ENCODE data around the gene TRPV2.

Gene TRPV2

GRCh38 chr17:16453493-16453851, 38.1 kb downstream of the TRPV2 start:
- in situ Hi-C loops (cut with HindIII; ENCODE audit: low sequenced_read_pairs), result loop anchor here (5.0 kb wide), 1 partner anchor 69 kb away; no protein-coding TSS in a partner anchor

GRCh38 chr17:16455997-16456741, 40.8 kb downstream of the TRPV2 start:
- in situ Hi-C loops (cut with HindIII; ENCODE audit: low sequenced_read_pairs), result no loop called here

- in situ Hi-C loops (cut with HindIII; ENCODE audit: low sequenced_read_pairs), result no loop called here
Measured at GRCh38 chr17:16456742-16457316, 41.5 kb downstream of the TRPV2 start.

- in situ Hi-C loops (cut with HindIII; ENCODE audit: low sequenced_read_pairs), result no loop called here
Measured at GRCh38 chr17:16459271-16459670, 43.9 kb downstream of the TRPV2 start.

GRCh38 chr17:16459855-16460550, 44.6 kb downstream of the TRPV2 start:
- in situ Hi-C loops (cut with HindIII; ENCODE audit: low sequenced_read_pairs), result no loop called here

- in situ Hi-C loops (cut with HindIII; ENCODE audit: low sequenced_read_pairs), result no loop called here
Measured at GRCh38 chr17:16460796-16461605, 45.6 kb downstream of the TRPV2 start.

- in situ Hi-C loops (cut with HindIII; ENCODE audit: low sequenced_read_pairs), result no loop called here
Measured at GRCh38 chr17:16461606-16461866, 46.2 kb downstream of the TRPV2 start.

- in situ Hi-C loops (cut with HindIII; ENCODE audit: low sequenced_read_pairs), result no loop called here
Measured at GRCh38 chr17:16462070-16462864, 46.9 kb downstream of the TRPV2 start.

GRCh38 chr17:16463358-16464302, 48.3 kb downstream of the TRPV2 start:
- in situ Hi-C loops (cut with HindIII; ENCODE audit: low sequenced_read_pairs), result no loop called here

- in situ Hi-C loops (cut with HindIII; ENCODE audit: low sequenced_read_pairs), result no loop called here
Measured at GRCh38 chr17:16464303-16465051, 49.1 kb downstream of the TRPV2 start.

GRCh38 chr17:16465052-16465312, 49.6 kb downstream of the TRPV2 start:
- in situ Hi-C loops (cut with HindIII; ENCODE audit: low sequenced_read_pairs), result no loop called here

GRCh38 chr17:16465861-16466338, 50.5 kb downstream of the TRPV2 start:
- in situ Hi-C loops (cut with HindIII; ENCODE audit: low sequenced_read_pairs), result no loop called here

GRCh38 chr17:16466407-16466806, 51.0 kb downstream of the TRPV2 start:
- in situ Hi-C loops (cut with HindIII; ENCODE audit: low sequenced_read_pairs), result no loop called here

- in situ Hi-C loops (cut with HindIII; ENCODE audit: low sequenced_read_pairs), result no loop called here
Measured at GRCh38 chr17:16467044-16467443, 51.7 kb downstream of the TRPV2 start.

GRCh38 chr17:16467886-16468285, 52.5 kb downstream of the TRPV2 start:
- in situ Hi-C loops (cut with HindIII; ENCODE audit: low sequenced_read_pairs), result no loop called here

GRCh38 chr17:16468428-16468992, 53.1 kb downstream of the TRPV2 start:
- in situ Hi-C loops (cut with HindIII; ENCODE audit: low sequenced_read_pairs), result no loop called here

- in situ Hi-C loops (cut with HindIII; ENCODE audit: low sequenced_read_pairs), result no loop called here
Measured at GRCh38 chr17:16470265-16470664, 54.9 kb downstream of the TRPV2 start.

- in situ Hi-C loops (cut with HindIII; ENCODE audit: low sequenced_read_pairs), result no loop called here
Measured at GRCh38 chr17:16471295-16471694, 55.9 kb downstream of the TRPV2 start.

- in situ Hi-C loops (cut with HindIII; ENCODE audit: low sequenced_read_pairs), result no loop called here
Measured at GRCh38 chr17:16472539-16472938, 57.2 kb downstream of the TRPV2 start.

All from endothelial cell of hepatic sinusoid (primary cell).